GM12864 (cell line): Measurements from ENCODE around the gene EHBP1.

Experiments used
- DNase-seq: peaks from one replicate; pipeline ENCODE4 v3.0.0-alpha.2; 2011; ENCODE audit warnings: low read depth
- H3K4me3 ChIP-seq: 2 replicates; pipeline ENCODE4 v1.5.1; 2011; ENCODE audit warnings: mild to moderate bottlenecking, low read depth, low read length, control low read depth
- TF ChIP-seq, protein P1 (sequence below): IDR thresholded peaks from 2 replicates; pipeline ENCODE4 v1.5.1; 2011; ENCODE audit warnings: low read depth, mild to moderate bottlenecking, moderate library complexity, low read length, control low read depth, inconsistent platforms; ENCODE audit errors: missing control alignments

EHBP1 gene

GRCh38 chr2:63027220-63027619 lies 321.7 kb downstream of the EHBP1 start:
- TF ChIP-seq, protein P1, sequence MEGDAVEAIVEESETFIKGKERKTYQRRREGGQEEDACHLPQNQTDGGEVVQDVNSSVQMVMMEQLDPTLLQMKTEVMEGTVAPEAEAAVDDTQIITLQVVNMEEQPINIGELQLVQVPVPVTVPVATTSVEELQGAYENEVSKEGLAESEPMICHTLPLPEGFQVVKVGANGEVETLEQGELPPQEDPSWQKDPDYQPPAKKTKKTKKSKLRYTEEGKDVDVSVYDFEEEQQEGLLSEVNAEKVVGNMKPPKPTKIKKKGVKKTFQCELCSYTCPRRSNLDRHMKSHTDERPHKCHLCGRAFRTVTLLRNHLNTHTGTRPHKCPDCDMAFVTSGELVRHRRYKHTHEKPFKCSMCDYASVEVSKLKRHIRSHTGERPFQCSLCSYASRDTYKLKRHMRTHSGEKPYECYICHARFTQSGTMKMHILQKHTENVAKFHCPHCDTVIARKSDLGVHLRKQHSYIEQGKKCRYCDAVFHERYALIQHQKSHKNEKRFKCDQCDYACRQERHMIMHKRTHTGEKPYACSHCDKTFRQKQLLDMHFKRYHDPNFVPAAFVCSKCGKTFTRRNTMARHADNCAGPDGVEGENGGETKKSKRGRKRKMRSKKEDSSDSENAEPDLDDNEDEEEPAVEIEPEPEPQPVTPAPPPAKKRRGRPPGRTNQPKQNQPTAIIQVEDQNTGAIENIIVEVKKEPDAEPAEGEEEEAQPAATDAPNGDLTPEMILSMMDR = no peak
- no peak overlapping the region for H3K4me3 ChIP-seq
- no peak for DNase-seq

DNA sequence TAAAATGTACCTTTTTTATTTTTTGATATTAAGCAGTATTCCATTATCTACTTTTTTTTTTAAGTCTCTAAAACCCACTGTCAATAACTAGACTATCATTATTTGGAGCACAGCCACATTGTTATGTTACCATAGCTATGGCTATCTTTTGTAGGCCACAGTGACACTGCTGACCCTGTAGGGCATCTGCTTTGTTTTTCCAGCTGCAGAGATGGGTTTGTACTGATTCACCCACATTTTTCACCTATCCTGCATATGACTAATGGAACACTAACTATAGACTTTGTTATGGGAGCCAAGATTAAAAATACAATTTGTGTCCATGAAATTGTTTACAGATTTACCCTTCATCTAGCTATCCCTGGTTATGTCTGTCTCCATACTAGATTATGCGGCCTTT lies 323.5 kb downstream of the EHBP1 start:
- H3K4me3 ChIP-seq = no peak overlapping the region
- TF ChIP-seq, protein P1 = no peak
- no peak for DNase-seq

DNA sequence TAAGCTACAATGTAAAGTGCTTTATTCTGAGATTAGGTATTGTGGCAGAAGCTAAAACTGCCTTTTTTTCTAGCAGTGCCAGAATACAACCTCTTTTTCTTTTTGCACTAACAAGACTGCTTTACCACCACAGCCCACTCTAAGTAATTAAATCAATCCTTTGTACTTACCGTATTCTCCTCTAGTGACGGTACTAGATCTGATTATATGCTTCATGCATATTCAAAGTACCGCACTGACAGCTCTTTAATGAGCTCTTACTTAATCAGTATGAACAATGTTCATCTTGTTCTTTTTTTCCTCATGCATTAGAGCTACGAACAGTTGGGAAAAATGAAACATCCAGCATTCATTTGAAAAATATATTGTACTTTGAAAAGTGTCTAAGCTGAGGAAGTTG lies 329.0 kb downstream of the EHBP1 start:
- TF ChIP-seq, protein P1 = no peak
- no peak for DNase-seq
- no peak overlapping the region for H3K4me3 ChIP-seq

DNA sequence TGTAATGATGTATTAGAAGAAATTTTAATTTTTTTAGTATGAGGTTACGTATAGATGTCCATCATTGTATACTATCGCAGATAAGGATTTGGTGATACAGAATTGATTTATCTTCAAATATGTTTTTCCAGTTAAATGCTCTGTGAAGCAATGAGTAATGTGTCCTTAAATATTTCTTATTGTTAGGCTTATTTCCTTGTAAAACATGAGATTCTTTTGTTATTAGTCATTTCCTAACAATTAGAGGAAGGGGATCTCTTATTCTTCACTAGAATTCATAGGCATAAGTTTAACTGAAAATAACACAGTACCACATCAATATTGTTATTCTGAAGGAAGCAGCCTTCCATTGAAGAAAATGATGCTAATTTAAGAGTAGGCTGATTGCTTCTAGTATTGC lies 329.7 kb downstream of the EHBP1 start:
- H3K4me3 ChIP-seq = no peak overlapping the region
- TF ChIP-seq, protein P1 = no peak
- no peak for DNase-seq

- H3K4me3 ChIP-seq = no peak overlapping the region
- TF ChIP-seq, protein P1 = no peak
- DNase-seq = no peak
Observed at GRCh38 chr2:63035660-63036059, 330.1 kb downstream of the EHBP1 start.

GRCh38 chr2:63038034-63038433 lies 332.5 kb downstream of the EHBP1 start:
- no peak for DNase-seq
- H3K4me3 ChIP-seq = no peak overlapping the region
- TF ChIP-seq, protein P1 = no peak

DNA sequence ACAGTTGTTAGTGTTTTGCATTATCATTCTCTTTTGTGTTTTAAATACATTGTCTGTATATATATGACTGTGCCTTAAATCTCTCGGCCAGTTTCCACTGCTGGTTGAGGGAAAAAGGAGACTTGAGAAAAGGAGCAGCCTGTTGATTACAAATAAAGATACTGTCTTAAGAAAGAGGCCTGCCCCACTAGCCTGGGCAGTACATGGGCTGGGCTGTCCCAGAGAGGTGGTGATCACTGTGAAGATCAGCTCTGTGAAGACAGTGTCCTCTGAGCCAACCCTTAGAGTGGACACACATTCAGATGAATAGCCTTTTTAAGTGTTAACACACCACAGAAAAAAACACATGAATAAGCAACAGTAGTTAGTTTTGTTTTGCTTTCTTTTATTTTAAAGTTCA lies 335.1 kb downstream of the EHBP1 start:
- H3K4me3 ChIP-seq = no peak overlapping the region
- no peak for DNase-seq
- TF ChIP-seq, protein P1 = no peak
